Esophagus squamous epithelium (tissue), 4 donors: ENCODE data around the gene HS6ST2.

Experiments
- POLR2A ChIP-seq, 4 donors: fragments of 450-650 bp; IDR thresholded peaks; one replicate each; pipeline ENCODE4 v1.6.1; 2017; ENCODE audit warnings: antibody characterized with exemption in 4 of 4, mild to moderate bottlenecking in 4 of 4, moderate library complexity in 3 of 4
- TF ChIP-seq, protein P1 (sequence below), 6 experiments: fragments of 450-650 bp in 4 of 6; fragments of 200-600 bp in 2 of 6; sonication (generic) in 2 of 6; IDR thresholded peaks; one replicate each; pipeline ENCODE4 v1.5.1; 2016 to 2019; ENCODE audit warnings: antibody characterized with exemption in 6 of 6, mild to moderate bottlenecking in 4 of 6, moderate library complexity in 4 of 6

GRCh38 chrX:132955690-132956089, 2.7 kb downstream of the HS6ST2 start:
- TF ChIP-seq, protein P1, sequence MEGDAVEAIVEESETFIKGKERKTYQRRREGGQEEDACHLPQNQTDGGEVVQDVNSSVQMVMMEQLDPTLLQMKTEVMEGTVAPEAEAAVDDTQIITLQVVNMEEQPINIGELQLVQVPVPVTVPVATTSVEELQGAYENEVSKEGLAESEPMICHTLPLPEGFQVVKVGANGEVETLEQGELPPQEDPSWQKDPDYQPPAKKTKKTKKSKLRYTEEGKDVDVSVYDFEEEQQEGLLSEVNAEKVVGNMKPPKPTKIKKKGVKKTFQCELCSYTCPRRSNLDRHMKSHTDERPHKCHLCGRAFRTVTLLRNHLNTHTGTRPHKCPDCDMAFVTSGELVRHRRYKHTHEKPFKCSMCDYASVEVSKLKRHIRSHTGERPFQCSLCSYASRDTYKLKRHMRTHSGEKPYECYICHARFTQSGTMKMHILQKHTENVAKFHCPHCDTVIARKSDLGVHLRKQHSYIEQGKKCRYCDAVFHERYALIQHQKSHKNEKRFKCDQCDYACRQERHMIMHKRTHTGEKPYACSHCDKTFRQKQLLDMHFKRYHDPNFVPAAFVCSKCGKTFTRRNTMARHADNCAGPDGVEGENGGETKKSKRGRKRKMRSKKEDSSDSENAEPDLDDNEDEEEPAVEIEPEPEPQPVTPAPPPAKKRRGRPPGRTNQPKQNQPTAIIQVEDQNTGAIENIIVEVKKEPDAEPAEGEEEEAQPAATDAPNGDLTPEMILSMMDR (IDR thresholded peaks at IDR 0.05) = no peak
- no peak for TF ChIP-seq POLR2A (IDR thresholded peaks at IDR 0.05)
